A549 (cell line): ENCODE results near the gene KIAA2012. TPM values are rescaled to one million over a fixed set of nuclear protein-coding genes. Genes with fewer than 3 reads are reported as not detected.
A peak's percentile ranks its signal among the peaks of the same experiment; 100 is the strongest.

ENCODE experiments used
- ATAC-seq, 2 experiments: fragments of 200-7000 bp in 1 of 2; fragments of >200 bp in 1 of 2; cut with Nextera tagmentation in 1 of 2; cut with Tn5 transposase in 1 of 2; 3 replicates each; pipeline versions ENCODE4 v1.8.0 to v1.9.1; 2018 to 2020; ENCODE audit warnings: mild to moderate bottlenecking in 1 of 2, moderate library complexity in 1 of 2
- CTCF ChIA-PET: fragments of 300-600 bp; sonication (Branson Sonifier 250); formaldehyde crosslinking; extraction: SDS; loops from one replicate; lab custom pipeline; 2021; ENCODE audit warnings: antibody characterized with exemption, inconsistent platforms; lab: Yijun Ruan, JAX
- POLR2A ChIA-PET: fragments of 350-600 bp; formaldehyde crosslinking; extraction: SDS; loops from one replicate; lab custom pipeline; 2021; ENCODE audit warnings: antibody characterized with exemption, inconsistent platforms; lab: Yijun Ruan, JAX
- DNase-seq, 2 experiments: peaks; one replicate each; pipeline versions ENCODE4 v3.0.0 to v3.0.0-alpha.2; 2011 to 2016; ENCODE audit warnings: low read depth in 1 of 2, low spot score in 1 of 2
- FAIRE-seq: peaks from 2 replicates; lab custom pipeline; 2011; peaks lifted over from hg19 to GRCh38; lab: Jason Lieb, UNC
- H3K27ac ChIP-seq, 2 experiments: fragments of >200 bp; sonication (Bioruptor Twin); formaldehyde crosslinking; 3 replicates each; pipeline ENCODE4 v1.5.1; 2016 to 2017
- H3K4me1 ChIP-seq: fragments of >200 bp; sonication (Bioruptor Twin); formaldehyde crosslinking; 3 replicates; pipeline ENCODE4 v1.6.1; 2016
- H3K4me2 ChIP-seq: fragments of >200 bp; sonication (Bioruptor Twin); formaldehyde crosslinking; 3 replicates; pipeline ENCODE4 v1.6.1; 2016
- H3K4me3 ChIP-seq: fragments of >200 bp; sonication (Bioruptor Twin); formaldehyde crosslinking; 3 replicates; pipeline ENCODE4 v1.5.1; 2016
- H3K9me3 ChIP-seq: fragments of >200 bp; sonication (Bioruptor Twin); formaldehyde crosslinking; 3 replicates; pipeline ENCODE4 v1.6.1; 2016
- ATOH8 ChIP-seq: fragments of 250-450 bp; sonication (Bioruptor Pico); IDR thresholded peaks from 2 replicates; pipeline ENCODE4 v1.5.0; 2020; ENCODE audit warnings: low read depth, mild to moderate bottlenecking, moderate library complexity
- BCL3 ChIP-seq: fragments of >200 bp; sonication (Bioruptor Twin); formaldehyde crosslinking; IDR thresholded peaks from 3 replicates; pipeline ENCODE4 v1.6.1; 2016
- CEBPB ChIP-seq, 2 experiments: fragments of >200 bp in 1 of 2; sonication (Bioruptor Twin) in 1 of 2; formaldehyde crosslinking in 1 of 2; IDR thresholded peaks; 2 replicates each; pipeline ENCODE4 v1.6.1; 2012 to 2016
- CHD4 ChIP-seq: fragments of 200-600 bp; sonication (generic); IDR thresholded peaks from 2 replicates; pipeline ENCODE4 v1.6.1; 2016; ENCODE audit warnings: antibody characterized with exemption, mild to moderate bottlenecking, borderline replicate concordance
- EP300 ChIP-seq, 2 experiments: fragments of >200 bp; sonication (Bioruptor Twin); formaldehyde crosslinking; IDR thresholded peaks; 2 replicates in 1 of 2; 3 replicates in 1 of 2; pipeline ENCODE4 v1.6.1; 2016 to 2017
- ESRRA ChIP-seq: fragments of 150-350 bp; IDR thresholded peaks from 2 replicates; pipeline ENCODE4 v1.6.1; 2014; ENCODE audit warnings: mild to moderate bottlenecking, low read length, borderline replicate concordance
- FOSL2 ChIP-seq, 2 experiments: fragments of 450-650 bp in 1 of 2; fragments of >200 bp in 1 of 2; sonication (Bioruptor Twin) in 1 of 2; formaldehyde crosslinking; IDR thresholded peaks; 2 replicates each; pipeline versions ENCODE4 v1.5.0 to v1.6.1; 2016 to 2020; ENCODE audit warnings: mild to moderate bottlenecking in 1 of 2, moderate library complexity in 1 of 2
- FOXS1 ChIP-seq: fragments of 250-450 bp; sonication (Bioruptor Pico); IDR thresholded peaks from 2 replicates; pipeline ENCODE4 v1.5.0; 2020; ENCODE audit warnings: mild to moderate bottlenecking, moderate library complexity
- GATA3 ChIP-seq: IDR thresholded peaks from 2 replicates; pipeline ENCODE4 v1.6.1; 2012; ENCODE audit warnings: borderline replicate concordance
- HDAC2 ChIP-seq: fragments of 200-600 bp; sonication (generic); IDR thresholded peaks from 2 replicates; pipeline ENCODE4 v1.6.1; 2016
- JUN ChIP-seq, 2 experiments: fragments of >200 bp; sonication (Bioruptor Twin); formaldehyde crosslinking; IDR thresholded peaks; 2 replicates in 1 of 2; 3 replicates in 1 of 2; pipeline ENCODE4 v1.6.1; 2016 to 2017
- JUNB ChIP-seq: fragments of >200 bp; sonication (Bioruptor Twin); formaldehyde crosslinking; IDR thresholded peaks from 2 replicates; pipeline ENCODE4 v1.6.1; 2016
- MAFK ChIP-seq: fragments of 450-650 bp; IDR thresholded peaks from 2 replicates; pipeline ENCODE4 v1.6.1; 2014; ENCODE audit not compliant: partially characterized antibody
- MAX ChIP-seq: IDR thresholded peaks from 2 replicates; pipeline ENCODE4 v1.6.1; 2012
- PBX3 ChIP-seq: IDR thresholded peaks from 2 replicates; pipeline ENCODE4 v1.6.1; 2012
- RAD21 ChIP-seq, 2 experiments: fragments of >200 bp in 1 of 2; sonication (Bioruptor Twin) in 1 of 2; formaldehyde crosslinking in 1 of 2; IDR thresholded peaks in 1 of 2; conservative IDR thresholded peaks in 1 of 2; 2 replicates in 1 of 2; 3 replicates in 1 of 2; pipeline ENCODE4 v1.6.1; 2012 to 2018; ENCODE audit warnings: inconsistent platforms in 1 of 2
- RARB ChIP-seq: fragments of 250-450 bp; sonication (Bioruptor Pico); IDR thresholded peaks from 2 replicates; pipeline ENCODE4 v1.8.0; 2021; ENCODE audit warnings: mild to moderate bottlenecking, moderate library complexity
- RCOR1 ChIP-seq: fragments of 150-350 bp; IDR thresholded peaks from 2 replicates; pipeline ENCODE4 v1.6.1; 2014; ENCODE audit warnings: antibody characterized with exemption, low read length, low read depth
- RFX5 ChIP-seq: fragments of 450-650 bp; IDR thresholded peaks from 2 replicates; pipeline ENCODE4 v1.7.1; 2014; ENCODE audit warnings: antibody characterized with exemption, mild to moderate bottlenecking, moderate library complexity
- RNF2 ChIP-seq: fragments of 200-600 bp; sonication (generic); IDR thresholded peaks from 2 replicates; pipeline ENCODE4 v1.6.1; 2016; ENCODE audit warnings: low read depth, mild to moderate bottlenecking, antibody characterized with exemption, moderate library complexity, borderline replicate concordance
- SMC3 ChIP-seq: fragments of >200 bp; sonication (Bioruptor Twin); formaldehyde crosslinking; IDR thresholded peaks from 3 replicates; pipeline ENCODE4 v1.6.1; 2018; ENCODE audit warnings: inconsistent platforms
- SREBF2 ChIP-seq: fragments of 450-650 bp; IDR thresholded peaks from 2 replicates; pipeline ENCODE4 v1.6.1; 2014; ENCODE audit warnings: mild to moderate bottlenecking, moderate library complexity
- TFCP2L1 ChIP-seq: fragments of 250-450 bp; sonication (Bioruptor Pico); IDR thresholded peaks from 2 replicates; pipeline ENCODE4 v1.5.0; 2021; ENCODE audit warnings: mild to moderate bottlenecking
- ZFP36 ChIP-seq: fragments of 450-650 bp; IDR thresholded peaks from 2 replicates; pipeline ENCODE4 v1.6.1; 2014; ENCODE audit warnings: borderline replicate concordance; ENCODE audit not compliant: partially characterized antibody
- WGBS: methylation state at CpG from one replicate; pipeline ENCODE4 v1.1.6; 2017; ENCODE audit errors: missing lambda C conversion rate; 5-methylcytosine and 5-hydroxymethylcytosine counted together
- polyA plus RNA-seq, 4 experiments: library from polyadenylated mRNA; depleted of rRNA in 3 of 4; stranded (reverse); fragments of >200 nt; fragmentation: RNase III in 1 of 4; extraction: RNeasy Plus Mini Kit Qiagen cat#74134 plus additional on column Dnase treatment in 1 of 4; gene quantifications; 2 replicates in 3 of 4; 3 replicates in 1 of 4; pipeline ENCODE4 v1.2.3, GENCODE V29; 2011 to 2017

Gene KIAA2012
- polyA plus RNA-seq, 2 of the 4 experiments (the other 2 are of a cell fraction), result 0.01 to 0.04 TPM

GRCh38 chr2:202129841-202130240 is 56.8 kb downstream of the KIAA2012 start (continued):
- TF ChIP-seq BCL3 (no peak), SMC3 (no peak), SREBF2 (no peak), MAFK (no peak)

GRCh38 chr2:202133200-202133908 is 60.3 kb downstream of the KIAA2012 start:
- H3K4me1 ChIP-seq, result peaks cover 31% of the 10 kb centered on the region
- no peak overlapping the region for H3K4me3 ChIP-seq
- ChIA-PET CTCF (interaction anchor here (0.9 to 1.4 kb wide), 2 partner anchors 8 to 19 kb away, joined by 3 read pairs; no protein-coding TSS in a partner anchor), POLR2A (no interaction called here)
- TF ChIP-seq FOXS1 (CRISPR knock-in tag) (no peak), ZFP36 (no peak), RNF2 (no peak), RFX5 (no peak), RARB (CRISPR knock-in tag) (no peak)
- H3K27ac ChIP-seq, result peak overlapping the region in 1 of 2 experiments; percentile 34; a peak in 1 of 6 replicates
- DNase-seq (no peak), FAIRE-seq (no peak), ATAC-seq (no peak)
- 79% methylated on average over 5 of the region's 5 CpGs for WGBS
- no peak overlapping the region for H3K4me2 ChIP-seq
- H3K9me3 ChIP-seq, result no peaks in the 10 kb centered on the region

DNA sequence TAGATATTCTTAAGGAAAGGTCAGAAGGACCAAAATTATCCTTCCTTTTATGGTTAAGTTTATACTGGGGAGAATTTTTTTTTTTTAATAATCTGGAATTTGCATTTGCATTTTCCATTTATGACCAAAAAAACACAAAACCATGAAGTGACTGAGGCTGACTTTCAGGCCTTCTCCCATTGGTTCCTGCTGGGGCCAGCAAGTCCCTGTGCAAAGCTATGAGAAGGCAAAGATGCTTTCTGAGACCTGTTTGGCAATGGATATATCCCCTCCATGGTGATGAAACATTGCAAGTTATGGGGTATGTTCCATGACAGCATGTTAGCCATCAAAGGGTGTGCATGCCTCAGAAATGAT is 60.8 kb downstream of the KIAA2012 start:
- Histone ChIP-seq H3K9me3 (no peaks in the 10 kb centered on the region), H3K4me1 (peaks cover 31% of the 10 kb centered on the region), H3K4me2 (no peak overlapping the region)
- CTCF ChIA-PET, result interaction anchor here (0.7 to 1.4 kb wide), 3 partner anchors 9 to 21 kb away, joined by 3 read pairs; no protein-coding TSS in a partner anchor
- FAIRE-seq, result no peak
- TF ChIP-seq PBX3 (no peak), TFCP2L1 (no peak), ESRRA (no peak), CHD4 (no peak), ATOH8 (CRISPR knock-in tag) (no peak), RCOR1 (no peak)
- TF ChIP-seq, all 56 proteins: peak for 0
- no peak for DNase-seq
- Histone ChIP-seq H3K4me3 (no peak overlapping the region), H3K27ac (peak overlapping the region in 1 of 2 experiments; percentile 83; a peak in 3 of 6 replicates)
- ATAC-seq, result no peak
- POLR2A ChIA-PET, result no interaction called here

- TF ChIP-seq FOSL2 (IDR thresholded peaks at IDR 0.05), result no peak
- peak; percentile 61 for TF ChIP-seq FOSL2 (CRISPR knock-in tag; IDR thresholded peaks at IDR 0.05)
- TF ChIP-seq SREBF2, result no peak
- TF ChIP-seq BCL3, result 0 out of 3 replicates have a peak, but pooled peaks have one; percentile 39
- TF ChIP-seq FOXS1 (CRISPR knock-in tag), result no peak
- TF ChIP-seq RAD21 (conservative IDR thresholded peaks at IDR 0.05 in 1 of 2, IDR thresholded peaks at IDR 0.05 in 1 of 2), result 0 out of 5 replicates have a peak, but pooled peaks of 1 of the 2 experiments have one; percentile 31
- no peak for TF ChIP-seq SMC3
- TF ChIP-seq RFX5, result no peak
- TF ChIP-seq MAX, result peak; percentile 37; the same call in 1 of the 2 replicates
- TF ChIP-seq CEBPB (IDR thresholded peaks at IDR 0.05), result peak; percentile 82 to 86
- peak; percentile 52; the same call in 1 of the 2 replicates for TF ChIP-seq GATA3
- no peak for TF ChIP-seq ZFP36
- peak in 1 of 2 experiments; percentile 60; a peak in 1 of 5 replicates for TF ChIP-seq JUN (IDR thresholded peaks at IDR 0.05)
- peak; percentile 16 to 62; a peak in 1 of 5 replicates for TF ChIP-seq EP300 (IDR thresholded peaks at IDR 0.05)
- TF ChIP-seq HDAC2, result no peak
- peak; percentile 65 for TF ChIP-seq JUNB
- WGBS, result 14% methylated on average over 4 of the region's 4 CpGs
- Histone ChIP-seq H3K27ac (peak overlapping the region; percentile 40 to 83), H3K4me1 (peaks cover 29% of the 10 kb centered on the region), H3K9me3 (no peaks in the 10 kb centered on the region), H3K4me3 (no peak overlapping the region), H3K4me2 (peak overlapping the region; percentile 59)
- FAIRE-seq (no peak), ATAC-seq (peak; percentile 81 to 91), DNase-seq (peak in 1 of 2 experiments; percentile 78)
- CTCF ChIA-PET, result interaction anchor here (0.9 kb wide), 1 partner anchor 23 kb away, joined by 3 read pairs; no protein-coding TSS in a partner anchor
- POLR2A ChIA-PET, result interaction anchor here (0.5 kb wide), 1 partner anchor 19 kb away, joined by 3 read pairs; no protein-coding TSS in a partner anchor
These were observed 62.2 kb downstream of the KIAA2012 start for GRCh38 chr2:202135091-202135874.
